ENCODE results near the gene CTNNA2. TPM values are rescaled to one million over a fixed set of nuclear protein-coding genes. Genes with fewer than 3 reads are reported as not detected.

The CTNNA2 gene
- total RNA-seq, 1 experiment from 2014 or later, result 5.5 TPM

GRCh38 chr2:80256782-80257167 is 743.9 kb downstream of the CTNNA2 start:
- H3K27me3 Mint-ChIP-seq (ENCODE audit: low read depth), result no peaks in the 10 kb centered on the region; the same call in 1 of the 2 replicates
- no peaks in the 10 kb centered on the region for H3K23me2 ChIP-seq (ENCODE audit: insufficient read length, low read depth, low read length, poor library complexity, severe bottlenecking)
- no peak overlapping the region for H2BK5ac ChIP-seq (ENCODE audit: insufficient read length, low read length)
- no peak overlapping the region for H3K27ac Mint-ChIP-seq
- H3K4me1 ChIP-seq (ENCODE audit: insufficient read depth, low read length), result no peaks in the 10 kb centered on the region
- H3K9me3 ChIP-seq (ENCODE audit: control insufficient read depth, low read depth, low read length), result no peaks in the 10 kb centered on the region
- H4K20me1 ChIP-seq (ENCODE audit: control insufficient read depth, insufficient read depth, insufficient read length), result no peaks in the 10 kb centered on the region
- H2BK12ac ChIP-seq (ENCODE audit: insufficient read length, low read depth, low read length), result no peak overlapping the region
- no peak overlapping the region for H3K18ac ChIP-seq (ENCODE audit: insufficient read length, low read depth, low read length)
- H3K9ac ChIP-seq (ENCODE audit: extremely low read depth, insufficient read length, low read length), result no peak overlapping the region
- WGBS (ENCODE audit: extremely low coverage, insufficient read length, low lambda C conversion rate), result no CpG with 5 or more reads among the region's 3 CpGs
- peaks cover 5% of the 10 kb centered on the region in 2 experiments for H3K4me1 Mint-ChIP-seq
- no peak overlapping the region for H3K27ac ChIP-seq (ENCODE audit: insufficient read length, low read depth, low read length)
- H3K9me3 Mint-ChIP-seq, result no peaks in the 10 kb centered on the region
- H3K79me2 ChIP-seq (ENCODE audit: insufficient read depth, low read length), result no peaks in the 10 kb centered on the region
- no peak overlapping the region for H3K14ac ChIP-seq (ENCODE audit: insufficient read depth, low read length)
- no peak overlapping the region for H3K4me2 ChIP-seq (ENCODE audit: insufficient read depth, insufficient read length, low read length)
- H4K8ac ChIP-seq (replicated peaks; ENCODE audit: insufficient read length, low read depth, low read length), result no peak overlapping the region
- no peak for DNase-seq
- H3K23ac ChIP-seq (ENCODE audit: insufficient read length, low read depth, low read length), result no peak overlapping the region
- H2AFZ ChIP-seq (ENCODE audit: low read length), result no peak overlapping the region
- H2BK20ac ChIP-seq (ENCODE audit: low read depth, low read length, poor library complexity, severe bottlenecking), result no peak overlapping the region
- no peak for TF ChIP-seq CTCF (conservative IDR thresholded peaks at IDR 0.05)
- H3K56ac ChIP-seq (ENCODE audit: insufficient read length, low read depth, low read length), result no peak overlapping the region
- H3K27me3 ChIP-seq (ENCODE audit: insufficient read depth, low read length), result no peaks in the 10 kb centered on the region
- no peak overlapping the region for H2BK15ac ChIP-seq (ENCODE audit: low read depth, low read length)
- H3T11ph ChIP-seq (ENCODE audit: low read length), result no peak overlapping the region
- H3K79me1 ChIP-seq (ENCODE audit: insufficient read depth, low read depth, low read length, poor library complexity, severe bottlenecking), result no peaks in the 10 kb centered on the region
- H2AK5ac ChIP-seq (ENCODE audit: insufficient read length, low read length), result no peak overlapping the region
- H4K91ac ChIP-seq (ENCODE audit: insufficient read length, low read depth, low read length), result no peak overlapping the region
- H3K4me3 Mint-ChIP-seq, result no peak overlapping the region
- H4K5ac ChIP-seq (ENCODE audit: insufficient read length, low read depth, low read length), result no peak overlapping the region
- no peak overlapping the region for H3K4ac ChIP-seq (ENCODE audit: low read depth, low read length)
- H2BK120ac ChIP-seq (ENCODE audit: low read depth, low read length, poor library complexity, severe bottlenecking), result no peak overlapping the region
- no peaks in the 10 kb centered on the region for H3K36me3 Mint-ChIP-seq (ENCODE audit: insufficient read depth in 1 of 3, low read depth in 3 of 3)

Measured in H9 (cell line).